ENCODE measurements around the gene SLMAP. TPM values are rescaled to one million over a fixed set of nuclear protein-coding genes. Genes with fewer than 3 reads are reported as not detected.
A peak's percentile ranks its signal among the peaks of the same experiment; 100 is the strongest.

The SLMAP gene
- total and polyA plus RNA-seq, 2 donors, result 25.8 to 36.3 TPM

DNA sequence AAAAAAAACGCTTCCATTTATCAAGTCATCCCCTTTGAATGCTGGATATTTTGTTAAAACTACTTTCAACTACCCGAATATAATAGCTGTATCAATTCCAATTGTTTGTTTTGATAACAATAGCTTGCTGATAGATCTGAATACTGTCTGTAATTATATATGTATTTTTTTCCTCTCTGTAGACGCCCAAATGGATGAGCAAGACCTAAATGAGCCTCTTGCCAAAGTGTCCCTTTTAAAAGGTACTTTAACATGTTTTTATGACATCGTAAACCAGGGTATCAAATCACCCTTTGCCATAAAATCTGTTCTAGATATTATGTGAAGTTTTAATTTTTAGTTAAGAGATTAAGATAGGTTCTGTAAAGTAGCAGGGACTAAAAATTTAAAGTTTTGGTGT, 140.6 kb downstream of the SLMAP start:
- 72% methylated on average over 4 of the region's 4 CpGs for WGBS
- Histone ChIP-seq H3K27ac (ENCODE audit: low read depth in 1 of 2, low read length in 1 of 2) (no peak overlapping the region), H3K27me3 (ENCODE audit: control insufficient read depth in 2 of 2, insufficient read depth in 1 of 2, low read length in 1 of 2) (no peaks in the 10 kb centered on the region), H3K36me3 (ENCODE audit: control insufficient read depth in 2 of 2, insufficient read depth in 2 of 2, low read length in 1 of 2) (peaks cover 7 to 8% of the 10 kb centered on the region in 2 donors), H3K9me3 (ENCODE audit: control insufficient read depth in 2 of 2, insufficient read depth in 1 of 2, low read length in 1 of 2) (no peaks in the 10 kb centered on the region), H3K4me1 (ENCODE audit: control insufficient read depth in 2 of 2, insufficient read depth in 2 of 2, low read length in 2 of 2) (no peaks in the 10 kb centered on the region), H3K4me3 (ENCODE audit: low read length in 2 of 2) (no peak overlapping the region)
- DNase-seq (ENCODE audit: low read depth in 6 of 9, low spot score in 9 of 9), result no peak

DNA sequence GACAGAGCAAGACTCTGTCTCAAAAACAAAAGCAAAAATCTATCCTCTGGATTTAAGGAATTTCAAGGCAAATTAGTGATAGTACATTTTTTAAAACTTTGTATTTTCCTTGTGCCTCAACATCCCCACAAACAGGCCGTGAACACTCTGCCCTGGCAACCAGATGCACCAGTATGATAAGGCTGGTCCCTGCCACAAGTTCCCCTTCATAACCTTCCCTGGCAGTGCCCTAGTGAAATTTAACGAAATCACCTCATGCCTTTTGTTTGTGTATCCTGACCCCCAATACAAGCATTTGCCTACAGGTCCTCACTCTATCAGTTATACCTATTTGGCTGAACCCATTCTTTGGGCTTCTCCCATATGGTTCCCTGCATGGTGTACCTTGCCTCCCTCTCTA, 144.7 kb downstream of the SLMAP start:
- no peaks in the 10 kb centered on the region for H3K4me1 ChIP-seq (ENCODE audit: control insufficient read depth in 2 of 2, insufficient read depth in 2 of 2, low read length in 2 of 2)
- H3K4me3 ChIP-seq (ENCODE audit: low read length in 2 of 2), result no peak overlapping the region
- H3K27ac ChIP-seq (ENCODE audit: low read depth in 1 of 2, low read length in 1 of 2), result no peak overlapping the region
- H3K36me3 ChIP-seq (ENCODE audit: control insufficient read depth in 2 of 2, insufficient read depth in 2 of 2, low read length in 1 of 2), result peaks cover 7 to 12% of the 10 kb centered on the region in 2 donors
- no peaks in the 10 kb centered on the region for H3K27me3 ChIP-seq (ENCODE audit: control insufficient read depth in 2 of 2, insufficient read depth in 1 of 2, low read length in 1 of 2)
- no peak for DNase-seq (ENCODE audit: low read depth in 6 of 9, low spot score in 9 of 9)
- no peaks in the 10 kb centered on the region for H3K9me3 ChIP-seq (ENCODE audit: control insufficient read depth in 2 of 2, insufficient read depth in 1 of 2, low read length in 1 of 2)
- 75% methylated on average over 2 of the region's 2 CpGs for WGBS

DNA sequence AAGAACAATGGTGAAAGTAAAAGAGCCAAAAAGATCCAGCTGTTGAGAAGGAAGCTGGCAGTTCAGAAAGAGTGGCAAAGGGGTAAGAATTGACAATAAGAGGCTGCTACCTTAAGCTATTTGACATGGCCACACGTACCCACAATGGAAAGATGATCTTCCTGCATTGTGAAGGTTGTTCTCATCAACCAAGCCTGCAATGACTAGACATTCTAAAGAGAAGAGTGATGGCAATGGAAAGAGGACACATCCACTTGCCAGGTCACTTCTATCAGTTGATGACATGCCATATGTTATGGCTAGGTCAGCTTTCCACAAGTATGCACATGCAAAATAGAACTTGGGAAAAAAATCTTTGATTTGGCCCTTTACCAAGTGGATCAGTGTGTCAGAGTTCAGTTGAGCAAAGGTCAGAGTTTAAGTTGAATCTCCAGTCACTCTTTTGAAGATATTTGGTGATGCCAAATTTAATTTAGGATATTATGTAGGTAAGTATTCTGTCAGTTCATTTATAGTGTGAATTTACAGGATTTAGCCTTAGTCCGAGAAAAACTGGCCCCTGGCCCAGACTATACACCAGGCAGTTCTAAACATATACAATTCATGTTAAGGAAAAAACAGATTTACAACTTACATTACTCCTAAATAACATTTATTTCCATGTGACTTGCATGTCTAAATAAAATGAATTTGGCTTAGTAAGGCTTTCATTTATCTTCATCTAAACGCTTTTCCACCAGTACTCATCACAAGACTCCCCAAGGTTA, 147.2 kb downstream of the SLMAP start:
- DNase-seq (ENCODE audit: low read depth in 6 of 9, low spot score in 9 of 9), result no peak
- Histone ChIP-seq H3K36me3 (ENCODE audit: control insufficient read depth in 2 of 2, insufficient read depth in 2 of 2, low read length in 1 of 2) (peaks cover 4 to 11% of the 10 kb centered on the region in 2 donors), H3K27me3 (ENCODE audit: control insufficient read depth in 2 of 2, insufficient read depth in 1 of 2, low read length in 1 of 2) (no peaks in the 10 kb centered on the region), H3K27ac (ENCODE audit: low read depth in 1 of 2, low read length in 1 of 2) (no peak overlapping the region), H3K4me3 (ENCODE audit: low read length in 2 of 2) (no peak overlapping the region), H3K4me1 (ENCODE audit: control insufficient read depth in 2 of 2, insufficient read depth in 2 of 2, low read length in 2 of 2) (no peaks in the 10 kb centered on the region), H3K9me3 (ENCODE audit: control insufficient read depth in 2 of 2, insufficient read depth in 1 of 2, low read length in 1 of 2) (no peaks in the 10 kb centered on the region)
- 98% methylated on average over 3 of the region's 3 CpGs for WGBS

GRCh38 chr3:57910990-57911389, 154.9 kb downstream of the SLMAP start:
- Histone ChIP-seq H3K27me3 (ENCODE audit: control insufficient read depth in 2 of 2, insufficient read depth in 1 of 2, low read length in 1 of 2) (no peaks in the 10 kb centered on the region), H3K9me3 (ENCODE audit: control insufficient read depth in 2 of 2, insufficient read depth in 1 of 2, low read length in 1 of 2) (no peaks in the 10 kb centered on the region), H3K4me3 (ENCODE audit: low read length in 2 of 2) (no peak overlapping the region), H3K4me1 (ENCODE audit: control insufficient read depth in 2 of 2, insufficient read depth in 2 of 2, low read length in 2 of 2) (no peaks in the 10 kb centered on the region), H3K27ac (ENCODE audit: low read depth in 1 of 2, low read length in 1 of 2) (no peak overlapping the region), H3K36me3 (ENCODE audit: control insufficient read depth in 2 of 2, insufficient read depth in 2 of 2, low read length in 1 of 2) (peaks cover 13 to 31% of the 10 kb centered on the region in 2 donors)
- WGBS, result 83% methylated on average over 2 of the region's 2 CpGs
- peak in 2 of 9 donors; percentile 5 to 9 for DNase-seq (ENCODE audit: low read depth in 6 of 9, low spot score in 9 of 9)

DNA sequence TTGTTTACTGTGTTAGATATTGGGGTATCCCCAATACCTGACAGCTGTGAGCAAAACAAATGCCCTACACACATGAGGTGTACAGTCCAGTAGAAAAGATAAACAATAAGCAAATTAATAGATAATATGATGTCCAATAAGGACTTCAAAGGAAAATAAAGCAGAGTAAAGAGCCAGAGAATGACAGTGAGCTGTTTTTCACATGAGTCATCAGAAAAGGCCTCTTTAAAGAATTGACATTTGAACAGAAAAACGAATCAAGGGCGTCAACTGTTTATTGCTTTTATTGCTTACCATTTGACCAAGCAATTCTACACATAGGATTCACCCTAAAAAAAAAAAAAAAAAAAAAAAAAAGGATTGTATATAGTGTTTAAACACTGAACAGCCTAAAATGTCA, 155.5 kb downstream of the SLMAP start:
- Histone ChIP-seq H3K27ac (ENCODE audit: low read depth in 1 of 2, low read length in 1 of 2) (no peak overlapping the region), H3K27me3 (ENCODE audit: control insufficient read depth in 2 of 2, insufficient read depth in 1 of 2, low read length in 1 of 2) (no peaks in the 10 kb centered on the region), H3K9me3 (ENCODE audit: control insufficient read depth in 2 of 2, insufficient read depth in 1 of 2, low read length in 1 of 2) (no peaks in the 10 kb centered on the region), H3K4me3 (ENCODE audit: low read length in 2 of 2) (no peak overlapping the region), H3K4me1 (ENCODE audit: control insufficient read depth in 2 of 2, insufficient read depth in 2 of 2, low read length in 2 of 2) (no peaks in the 10 kb centered on the region), H3K36me3 (ENCODE audit: control insufficient read depth in 2 of 2, insufficient read depth in 2 of 2, low read length in 1 of 2) (peaks cover 15 to 34% of the 10 kb centered on the region in 2 donors)
- DNase-seq (ENCODE audit: low read depth in 6 of 9, low spot score in 9 of 9), result no peak
- WGBS, result 95% methylated on average over 2 of the region's 2 CpGs

GRCh38 chr3:57917601-57918000, 161.5 kb downstream of the SLMAP start:
- Histone ChIP-seq H3K9me3 (ENCODE audit: control insufficient read depth in 2 of 2, insufficient read depth in 1 of 2, low read length in 1 of 2) (no peaks in the 10 kb centered on the region), H3K4me1 (ENCODE audit: control insufficient read depth in 2 of 2, insufficient read depth in 2 of 2, low read length in 2 of 2) (no peaks in the 10 kb centered on the region), H3K4me3 (ENCODE audit: low read length in 2 of 2) (no peak overlapping the region), H3K27ac (ENCODE audit: low read depth in 1 of 2, low read length in 1 of 2) (no peak overlapping the region), H3K27me3 (ENCODE audit: control insufficient read depth in 2 of 2, insufficient read depth in 1 of 2, low read length in 1 of 2) (no peaks in the 10 kb centered on the region), H3K36me3 (ENCODE audit: control insufficient read depth in 2 of 2, insufficient read depth in 2 of 2, low read length in 1 of 2) (peaks cover 19 to 37% of the 10 kb centered on the region in 2 donors)
- DNase-seq (ENCODE audit: low read depth in 6 of 9, low spot score in 9 of 9), result no peak
- WGBS, result 94% methylated on average over 1 of the region's 1 CpG

DNA sequence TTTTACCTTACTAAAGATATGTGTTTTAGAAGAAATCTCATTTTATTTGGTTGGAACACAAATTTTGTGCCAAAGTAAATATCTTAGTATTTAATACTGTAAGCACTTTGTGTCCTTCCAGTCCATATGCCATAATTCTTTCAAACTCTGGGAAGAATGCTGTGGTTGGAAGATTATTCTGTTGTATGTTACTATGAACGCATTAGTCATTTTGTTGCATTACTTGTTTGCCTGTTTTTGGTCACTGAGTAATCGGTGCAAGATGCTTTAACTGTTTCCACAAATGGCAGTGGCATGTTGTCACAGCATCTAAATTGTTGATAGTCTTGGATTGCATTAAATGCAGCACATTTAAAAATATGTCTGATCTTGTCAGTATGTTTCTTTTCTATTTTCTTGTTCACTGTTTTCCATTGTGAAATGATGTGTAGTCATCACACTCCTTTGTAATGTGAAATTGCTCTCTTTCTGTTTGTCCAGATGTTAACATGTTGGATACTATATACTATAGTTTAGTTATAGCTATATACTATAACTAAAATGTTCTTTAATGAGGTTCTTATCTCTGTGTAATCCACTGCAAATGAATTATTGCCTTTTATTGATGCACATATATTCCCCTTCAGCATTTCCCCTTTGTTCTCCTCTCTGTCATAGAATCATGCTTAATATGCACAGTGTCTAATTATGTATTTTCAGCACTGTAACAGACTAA, 162.2 kb downstream of the SLMAP start:
- Histone ChIP-seq H3K9me3 (ENCODE audit: control insufficient read depth in 2 of 2, insufficient read depth in 1 of 2, low read length in 1 of 2) (no peaks in the 10 kb centered on the region), H3K27me3 (ENCODE audit: control insufficient read depth in 2 of 2, insufficient read depth in 1 of 2, low read length in 1 of 2) (no peaks in the 10 kb centered on the region), H3K4me1 (ENCODE audit: control insufficient read depth in 2 of 2, insufficient read depth in 2 of 2, low read length in 2 of 2) (no peaks in the 10 kb centered on the region), H3K27ac (ENCODE audit: low read depth in 1 of 2, low read length in 1 of 2) (no peak overlapping the region), H3K4me3 (ENCODE audit: low read length in 2 of 2) (no peak overlapping the region), H3K36me3 (ENCODE audit: control insufficient read depth in 2 of 2, insufficient read depth in 2 of 2, low read length in 1 of 2) (peaks cover 19 to 43% of the 10 kb centered on the region in 2 donors)
- WGBS, result 97% methylated on average over 2 of the region's 2 CpGs
- DNase-seq (ENCODE audit: low read depth in 6 of 9, low spot score in 9 of 9), result no peak

- no peaks in the 10 kb centered on the region for H3K4me1 ChIP-seq (ENCODE audit: control insufficient read depth in 2 of 2, insufficient read depth in 2 of 2, low read length in 2 of 2)
- no peak overlapping the region for H3K4me3 ChIP-seq (ENCODE audit: low read length in 2 of 2)
- H3K9me3 ChIP-seq (ENCODE audit: control insufficient read depth in 2 of 2, insufficient read depth in 1 of 2, low read length in 1 of 2), result no peaks in the 10 kb centered on the region
- peaks cover 22 to 50% of the 10 kb centered on the region in 2 donors for H3K36me3 ChIP-seq (ENCODE audit: control insufficient read depth in 2 of 2, insufficient read depth in 2 of 2, low read length in 1 of 2)
- DNase-seq (ENCODE audit: low read depth in 6 of 9, low spot score in 9 of 9), result no peak
- H3K27me3 ChIP-seq (ENCODE audit: control insufficient read depth in 2 of 2, insufficient read depth in 1 of 2, low read length in 1 of 2), result no peaks in the 10 kb centered on the region
- no peak overlapping the region for H3K27ac ChIP-seq (ENCODE audit: low read depth in 1 of 2, low read length in 1 of 2)
Observed at GRCh38 chr3:57919987-57920386, 163.9 kb downstream of the SLMAP start.

DNA sequence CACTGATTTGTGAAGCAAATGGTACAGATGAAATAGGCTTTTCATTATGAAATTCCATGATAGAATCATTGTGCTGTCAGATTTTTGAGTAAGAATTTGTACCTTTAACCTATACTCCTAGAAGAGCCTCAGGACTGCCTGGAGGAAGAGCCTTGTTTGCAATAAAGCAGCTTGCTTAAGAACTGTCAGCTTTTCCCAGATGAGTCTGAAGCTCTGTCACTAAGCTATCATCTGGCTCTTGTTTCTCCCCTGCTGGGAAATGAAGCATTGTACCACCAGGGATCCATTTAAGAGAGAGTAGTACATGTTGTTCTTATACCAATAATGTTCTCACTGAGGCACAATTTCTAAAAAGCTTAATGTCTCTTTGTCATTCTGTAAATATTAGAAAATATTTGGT, 167.0 kb downstream of the SLMAP start:
- Histone ChIP-seq H3K27me3 (ENCODE audit: control insufficient read depth in 2 of 2, insufficient read depth in 1 of 2, low read length in 1 of 2) (no peaks in the 10 kb centered on the region), H3K9me3 (ENCODE audit: control insufficient read depth in 2 of 2, insufficient read depth in 1 of 2, low read length in 1 of 2) (no peaks in the 10 kb centered on the region), H3K36me3 (ENCODE audit: control insufficient read depth in 2 of 2, insufficient read depth in 2 of 2, low read length in 1 of 2) (peaks cover 15 to 32% of the 10 kb centered on the region in 2 donors), H3K27ac (ENCODE audit: low read depth in 1 of 2, low read length in 1 of 2) (no peak overlapping the region), H3K4me1 (ENCODE audit: control insufficient read depth in 2 of 2, insufficient read depth in 2 of 2, low read length in 2 of 2) (no peaks in the 10 kb centered on the region), H3K4me3 (ENCODE audit: low read length in 2 of 2) (no peak overlapping the region)
- no peak for DNase-seq (ENCODE audit: low read depth in 6 of 9, low spot score in 9 of 9)

All from thymus (tissue), 11 donors.